ENCODE results near the gene SCCPDH.

Gene SCCPDH

DNA sequence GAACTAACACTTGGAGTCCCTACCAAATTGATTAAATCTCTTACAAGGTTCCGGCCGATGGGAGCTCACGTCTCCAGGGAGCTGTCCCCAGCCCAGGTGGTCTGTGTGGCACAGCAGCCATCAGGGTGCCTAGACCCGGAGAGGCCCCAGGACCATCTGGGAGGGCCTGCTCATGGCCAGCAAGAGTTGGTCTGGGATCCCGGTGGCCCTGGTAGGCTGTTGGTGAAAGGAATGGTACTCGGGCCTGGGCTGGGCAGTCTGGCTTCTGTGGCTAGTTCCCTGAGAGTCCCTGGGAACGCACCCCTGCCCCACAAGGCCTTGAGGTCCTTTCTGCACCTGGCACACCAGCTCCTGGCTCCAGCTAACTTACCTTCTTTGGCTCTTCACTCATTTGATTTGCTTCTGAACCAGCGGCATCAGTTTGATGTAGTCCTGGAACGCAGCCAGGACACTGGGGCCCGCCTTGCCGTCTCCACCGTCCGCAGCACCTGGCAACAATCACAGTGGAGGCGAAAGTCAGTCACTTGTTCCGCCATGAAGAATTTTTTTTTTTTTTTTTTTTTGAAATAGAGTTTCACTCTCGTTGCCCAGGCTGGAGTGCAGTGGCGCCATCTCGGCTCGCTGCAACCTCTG lies 62.5 kb downstream of the SCCPDH start:
- DNase-seq = no peak

DNA sequence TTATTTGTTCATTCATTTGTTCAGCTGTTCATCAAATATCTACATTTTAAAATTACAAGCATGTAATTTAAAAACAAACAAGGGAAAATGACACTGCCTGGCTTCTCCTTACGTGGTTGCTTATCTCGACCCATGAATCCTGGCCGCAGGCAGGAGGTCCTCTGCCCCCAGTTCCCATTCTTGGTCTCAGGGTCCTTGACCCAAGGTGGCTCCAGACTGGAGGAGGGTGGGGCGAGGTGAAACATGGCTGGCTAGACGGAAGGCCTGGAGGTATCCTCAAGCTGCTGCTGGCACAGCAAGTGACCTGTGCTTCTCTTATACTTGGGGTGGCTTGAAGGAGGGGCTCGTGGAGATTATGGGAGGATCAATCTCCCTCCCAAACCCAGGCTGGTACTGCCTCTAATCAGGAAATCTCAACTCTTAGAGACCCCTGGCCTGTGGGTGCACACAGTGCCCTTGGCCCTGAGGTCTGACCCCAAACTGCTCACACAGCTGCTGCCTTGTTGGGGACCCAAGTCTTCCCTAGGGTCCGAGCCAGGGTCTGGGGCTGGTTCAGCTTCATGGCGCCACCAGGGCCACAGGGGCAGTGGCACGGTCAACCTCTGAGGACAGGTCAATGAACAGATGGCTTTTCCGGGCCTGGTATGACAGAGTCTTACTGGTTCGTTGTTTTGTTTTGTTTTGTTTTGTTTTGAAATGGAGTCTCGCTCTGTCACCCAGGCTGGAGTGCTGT lies 63.7 kb downstream of the SCCPDH start:
- no peak for DNase-seq

DNA sequence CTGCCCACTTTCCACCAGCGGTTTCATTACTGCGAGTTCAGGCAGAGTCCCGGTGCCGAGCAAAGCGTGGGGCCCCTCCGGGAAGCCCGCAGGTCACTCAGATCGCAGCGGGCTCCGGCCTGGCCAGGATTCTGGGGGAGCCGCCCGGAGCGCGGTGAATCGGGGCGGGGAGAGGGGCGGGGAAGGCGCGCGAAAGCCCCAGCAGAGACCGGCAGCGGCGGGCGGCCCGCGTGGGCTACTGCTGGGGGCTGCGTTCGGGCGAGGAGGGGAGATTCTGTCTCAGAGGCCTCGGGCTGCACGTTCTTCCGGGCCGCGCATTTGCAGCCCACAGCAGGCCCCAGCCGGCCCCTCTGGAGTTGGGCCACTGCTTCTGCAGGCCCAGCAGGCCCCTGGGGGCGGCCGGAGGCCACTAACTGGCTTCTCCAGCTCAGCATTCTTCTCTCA lies 64.7 kb downstream of the SCCPDH start:
- DNase-seq = no peak

DNA sequence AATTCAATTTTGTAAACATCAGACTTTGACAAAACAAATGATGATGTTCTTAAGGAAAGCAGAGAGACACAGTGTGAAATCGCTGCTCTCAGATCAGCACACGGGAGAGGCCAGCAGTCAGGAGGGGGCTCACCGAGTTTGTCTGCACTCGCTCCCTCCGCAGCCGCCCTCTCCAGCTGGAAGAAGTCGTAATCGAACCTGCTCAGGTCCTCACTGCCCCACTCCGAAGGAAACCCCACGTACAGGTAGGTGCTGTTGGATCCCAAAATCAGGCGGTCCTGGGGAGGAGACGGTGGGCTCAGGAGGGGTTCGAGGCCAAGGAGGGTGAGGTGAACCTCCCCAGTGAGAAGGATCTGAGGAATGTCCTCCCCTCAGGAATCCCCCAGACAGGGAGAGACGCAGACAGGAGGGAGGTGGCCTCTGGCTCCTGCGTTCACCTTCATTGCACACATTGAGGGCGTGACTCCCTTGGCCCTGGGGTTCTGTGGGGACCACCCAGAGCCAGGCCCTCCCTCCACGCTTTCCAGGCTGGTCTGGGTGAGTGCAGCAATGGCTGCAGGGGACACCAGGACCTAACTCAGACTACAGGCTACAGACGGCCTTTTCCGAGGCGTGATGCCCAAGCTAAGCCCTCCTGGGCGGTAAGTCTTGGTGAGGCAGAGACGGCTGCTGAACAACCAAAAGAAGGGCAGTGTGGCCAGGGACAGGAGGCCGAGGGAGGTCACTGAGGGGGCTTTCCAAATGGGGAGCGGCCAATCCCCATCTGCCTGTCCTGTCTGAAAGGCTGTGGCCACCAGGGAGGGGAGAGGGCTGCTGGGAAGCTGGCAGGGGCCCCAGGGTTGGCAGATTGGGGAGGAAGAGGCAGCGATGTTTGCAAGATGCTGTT lies 65.5 kb downstream of the SCCPDH start:
- no peak for DNase-seq

DNA sequence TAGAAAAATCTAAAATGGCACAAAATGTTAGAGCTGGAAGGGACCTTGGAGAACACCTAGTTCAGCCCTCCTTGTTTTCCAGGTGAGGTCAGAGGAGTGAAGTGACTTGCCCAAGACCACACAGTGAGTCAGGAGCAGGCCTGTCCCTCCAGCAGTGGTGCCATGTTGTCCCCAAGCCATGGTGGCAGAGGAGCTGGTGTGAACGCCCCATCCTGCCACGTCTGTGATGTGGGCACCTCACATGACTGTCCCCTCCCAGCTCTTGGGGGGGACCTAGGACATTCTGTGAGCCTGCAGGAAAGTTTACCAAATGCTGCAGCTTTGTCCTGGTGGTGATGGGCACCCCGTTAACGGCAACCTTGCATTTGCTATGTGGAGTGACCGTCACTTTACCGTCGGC lies 66.2 kb downstream of the SCCPDH start:
- DNase-seq = no peak

DNA sequence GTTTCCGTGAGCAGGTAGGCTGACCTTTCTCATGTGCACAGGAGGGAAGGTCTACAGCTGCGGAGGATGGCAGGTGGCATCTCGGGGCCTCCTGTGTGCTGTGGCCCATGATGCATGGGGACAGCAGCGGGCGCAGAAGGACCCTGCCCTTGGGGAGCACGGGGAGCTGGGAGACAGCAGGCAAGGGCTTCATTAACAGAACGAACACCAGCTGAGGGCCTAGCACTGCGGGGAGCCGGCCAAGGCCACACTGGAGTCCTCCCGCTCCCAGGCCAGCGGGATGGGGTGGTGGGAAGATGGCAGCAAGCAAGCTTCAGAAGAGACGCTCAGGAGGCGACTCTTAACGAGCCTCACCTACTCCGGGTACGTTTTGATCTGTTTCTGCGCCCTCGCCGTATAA lies 66.6 kb downstream of the SCCPDH start:
- no peak for DNase-seq

DNA sequence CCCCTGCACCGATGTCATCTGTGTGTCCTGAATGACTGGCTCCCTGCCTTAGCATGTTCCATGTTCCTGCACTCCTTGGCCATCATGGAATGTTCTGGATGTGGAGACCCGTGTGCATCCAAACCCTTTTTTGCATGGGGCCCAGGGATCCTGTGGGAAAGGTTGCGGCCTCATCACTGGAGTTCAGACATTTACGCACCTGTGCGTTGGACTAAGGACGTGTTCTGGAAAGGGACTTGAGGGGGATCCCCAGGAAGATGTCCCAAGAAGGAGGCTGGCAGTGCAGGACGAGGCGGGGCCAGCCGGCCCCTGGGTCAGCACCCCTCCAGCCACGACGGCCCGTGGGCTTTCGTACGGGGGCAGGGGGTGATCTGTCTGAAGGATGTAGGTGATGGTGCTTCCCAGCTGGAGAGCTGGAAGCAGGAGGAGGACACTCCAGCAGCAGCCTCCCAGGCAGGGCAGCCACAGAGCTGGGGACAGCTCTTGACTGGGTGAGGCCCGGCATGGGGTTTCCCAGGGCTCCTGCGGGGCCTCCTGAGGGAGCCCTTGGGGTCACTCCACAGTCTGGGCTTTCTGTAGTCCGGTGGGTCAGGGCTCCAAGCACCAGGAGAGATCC lies 67.2 kb downstream of the SCCPDH start:
- DNase-seq = no peak

DNA sequence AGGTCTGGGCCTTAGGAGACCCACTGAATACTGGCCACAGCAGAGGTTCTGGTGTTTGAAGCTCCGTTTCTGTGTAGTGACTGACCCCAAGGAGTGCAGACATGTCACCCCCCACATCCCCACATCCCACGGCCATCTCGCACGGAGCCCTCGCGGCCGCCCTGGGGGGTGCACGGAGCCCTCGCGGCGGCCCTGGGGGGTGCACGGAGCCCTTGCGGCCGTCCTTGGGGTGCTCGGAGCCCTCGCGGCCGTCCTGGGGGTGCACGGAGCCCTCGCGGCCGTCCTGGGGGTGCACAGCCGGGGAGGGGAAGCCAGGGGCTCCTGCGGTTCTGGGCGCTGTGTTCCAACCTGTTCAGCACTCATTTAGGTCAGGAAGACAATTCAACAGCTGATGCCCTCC lies 68.4 kb downstream of the SCCPDH start:
- DNase-seq = no peak

DNA sequence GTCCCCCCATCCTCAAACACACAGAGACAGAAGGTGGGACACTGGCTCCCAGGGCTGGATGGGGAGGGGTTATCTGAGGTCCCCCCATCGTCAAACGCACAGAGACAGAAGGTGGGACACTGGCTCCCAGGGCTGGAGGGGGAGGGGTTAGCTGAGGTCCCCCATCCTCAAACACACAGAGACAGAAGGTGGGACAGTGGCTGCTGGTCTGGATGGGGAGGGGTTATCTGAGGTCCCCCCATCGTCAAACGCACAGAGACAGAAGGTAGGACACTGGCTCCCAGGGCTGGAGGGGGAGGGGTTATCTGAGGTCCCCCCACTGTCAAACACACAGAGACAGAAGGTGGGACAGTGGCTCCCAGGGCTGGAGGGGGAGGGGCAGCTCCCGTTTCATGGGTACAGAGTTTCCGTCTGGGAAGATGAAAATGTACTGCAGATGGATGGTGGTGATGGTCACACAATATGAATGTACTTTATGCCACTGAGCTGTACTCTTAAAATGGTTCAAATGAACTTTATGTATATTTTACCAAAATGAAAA lies 69.2 kb downstream of the SCCPDH start:
- DNase-seq = no peak

DNA sequence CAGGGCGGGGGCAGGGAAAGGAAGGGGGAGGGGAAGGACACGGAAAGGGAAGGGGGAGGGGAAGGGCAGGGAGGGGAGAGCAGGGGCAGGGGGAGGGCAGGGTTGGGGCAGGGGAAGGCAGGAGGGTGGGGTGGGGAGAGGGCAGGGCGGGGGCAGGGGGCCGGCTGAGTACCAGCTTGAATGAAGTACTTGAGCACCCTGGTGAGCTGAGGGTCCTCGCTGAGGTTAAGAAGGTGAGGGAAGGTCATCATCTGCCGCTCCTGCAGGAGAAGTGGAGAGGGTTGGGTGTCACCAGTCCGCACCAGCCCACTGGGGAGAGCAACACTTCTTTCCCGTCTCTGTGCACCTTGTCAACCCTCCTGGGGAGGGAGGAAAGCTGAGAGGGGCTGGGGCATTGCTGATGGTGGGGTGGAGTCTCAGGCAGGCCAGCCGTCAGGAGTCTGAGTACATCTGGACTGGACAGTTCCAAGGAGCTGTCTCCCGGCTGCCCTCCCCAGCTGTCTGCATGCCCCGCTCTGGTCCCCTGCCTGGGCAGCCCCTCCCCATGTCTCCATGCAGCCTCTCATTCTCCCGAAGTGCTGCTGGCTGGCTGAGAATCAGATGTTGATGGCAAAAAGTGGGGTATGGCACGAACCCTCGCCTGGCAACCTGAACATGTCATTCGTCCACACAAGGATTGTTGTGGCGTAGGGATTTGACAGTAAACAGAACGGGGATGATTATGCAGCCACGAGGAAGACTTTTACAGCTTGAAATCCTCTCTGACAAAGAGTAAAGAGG lies 70.0 kb downstream of the SCCPDH start:
- no peak for DNase-seq

DNA sequence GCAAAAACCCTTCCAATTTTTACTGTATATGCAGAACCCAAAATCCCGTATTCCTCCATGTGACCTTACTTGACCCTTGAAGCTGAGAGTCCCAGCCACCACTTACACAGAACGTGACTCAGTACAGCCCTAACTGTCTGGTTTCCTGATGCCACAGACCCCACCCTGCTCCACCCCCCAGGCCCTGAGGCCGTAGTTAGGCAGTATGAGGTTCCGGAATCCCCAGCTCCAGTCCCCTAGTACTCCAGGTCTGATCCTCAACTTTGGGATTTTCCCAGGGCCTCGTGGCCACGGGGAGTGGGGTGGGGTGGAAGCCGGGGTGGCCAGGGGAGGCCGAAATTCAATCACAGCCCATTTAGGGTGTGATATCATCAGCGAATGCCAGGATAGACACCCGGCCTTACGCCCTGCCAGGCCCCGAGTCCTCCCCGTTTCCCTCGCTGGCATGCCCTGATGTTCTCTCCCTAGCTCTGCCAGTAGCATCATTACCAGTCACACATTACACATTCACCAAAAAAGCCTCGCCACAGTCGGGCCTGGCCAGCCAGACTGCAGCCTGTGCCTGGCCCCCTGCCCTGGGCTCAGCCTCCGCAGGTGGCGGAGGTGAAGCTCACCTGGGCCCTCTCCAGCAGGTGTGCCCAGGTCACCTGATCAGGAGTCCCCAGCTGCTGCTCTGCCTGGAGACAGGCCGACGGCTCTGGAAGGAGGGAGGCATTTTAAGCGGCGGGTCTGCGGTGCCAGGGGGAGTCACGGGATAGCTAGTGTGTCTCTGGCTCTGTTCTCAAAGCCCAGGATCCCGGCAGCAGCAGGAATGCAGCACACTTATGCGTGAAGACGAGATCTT lies 70.8 kb downstream of the SCCPDH start:
- DNase-seq = no peak

DNA sequence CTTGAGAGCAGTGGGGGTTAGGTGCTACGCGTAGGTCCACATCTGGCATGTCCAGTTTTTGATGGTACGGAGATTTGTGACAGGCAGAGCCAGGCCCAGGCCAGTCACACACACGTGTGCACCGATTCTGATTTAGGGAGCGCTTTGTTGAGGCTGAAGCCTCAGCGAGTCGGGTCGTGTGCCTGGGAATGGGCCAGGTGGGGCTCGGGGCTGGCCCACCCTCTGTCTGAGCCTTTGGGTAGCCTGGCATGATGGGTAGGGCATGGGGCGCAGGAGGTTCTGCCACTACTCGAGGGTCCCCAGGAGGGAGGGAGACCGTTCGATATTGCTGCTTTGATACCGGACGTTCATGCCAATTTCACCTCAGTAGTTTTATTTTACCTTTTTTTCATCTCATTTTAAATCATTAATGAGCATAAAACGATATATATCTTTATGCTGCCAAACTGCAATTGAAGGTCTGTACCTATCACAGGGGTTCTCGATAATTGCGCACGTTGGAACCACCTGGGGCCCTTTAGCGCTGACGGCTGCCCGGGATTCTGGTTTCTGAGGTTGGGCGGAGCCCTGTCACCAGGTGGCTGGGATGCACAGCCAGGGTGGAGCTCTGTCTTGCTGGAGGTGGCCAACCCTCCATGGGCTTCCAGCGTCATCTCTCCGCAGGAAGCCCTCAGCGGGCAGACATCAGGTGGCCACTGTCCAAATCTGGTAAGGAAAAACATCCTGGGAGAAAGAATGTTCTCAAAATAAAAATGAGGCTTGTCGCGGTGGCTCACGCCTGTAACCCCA lies 71.9 kb downstream of the SCCPDH start:
- DNase-seq = no peak

DNA sequence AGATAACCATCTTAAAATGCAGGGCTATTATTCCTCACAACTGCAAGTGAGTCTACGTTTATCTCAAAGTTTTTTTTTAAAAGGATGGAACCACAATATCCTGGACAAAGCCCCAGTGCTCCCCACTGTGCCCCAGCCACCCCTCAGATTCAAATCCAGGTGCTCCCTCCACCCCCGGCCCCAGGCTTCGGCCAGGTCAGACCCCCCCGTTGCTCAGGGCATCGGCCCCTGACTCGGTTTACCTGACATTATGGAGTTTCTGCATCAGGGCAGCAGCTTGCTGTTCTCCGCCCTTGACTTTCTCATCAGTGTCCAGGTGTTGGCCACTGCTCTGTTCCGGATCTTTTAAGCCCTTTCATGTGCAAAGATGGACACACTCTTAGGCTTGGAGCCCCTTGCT lies 72.9 kb downstream of the SCCPDH start:
- no peak for DNase-seq

DNA sequence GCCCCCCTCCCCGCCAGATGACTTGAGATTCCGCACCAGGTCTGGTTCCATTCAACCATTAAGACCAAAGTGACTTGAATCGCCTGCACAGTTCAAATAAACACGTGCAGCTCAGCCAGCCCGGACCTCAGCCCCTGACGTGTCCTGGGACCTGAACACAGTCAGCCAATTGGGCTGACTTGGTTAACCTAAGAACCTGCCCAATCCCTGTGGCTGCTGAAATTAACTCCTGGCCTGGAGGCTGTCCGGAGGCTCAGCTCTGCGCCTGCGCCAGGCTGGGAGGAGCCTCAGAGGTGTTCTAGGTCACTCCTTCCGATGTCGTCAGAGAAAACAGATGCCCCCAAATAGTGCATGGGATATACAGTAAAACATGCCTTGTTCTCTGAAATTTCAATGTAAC lies 73.4 kb downstream of the SCCPDH start:
- no peak for DNase-seq

DNA sequence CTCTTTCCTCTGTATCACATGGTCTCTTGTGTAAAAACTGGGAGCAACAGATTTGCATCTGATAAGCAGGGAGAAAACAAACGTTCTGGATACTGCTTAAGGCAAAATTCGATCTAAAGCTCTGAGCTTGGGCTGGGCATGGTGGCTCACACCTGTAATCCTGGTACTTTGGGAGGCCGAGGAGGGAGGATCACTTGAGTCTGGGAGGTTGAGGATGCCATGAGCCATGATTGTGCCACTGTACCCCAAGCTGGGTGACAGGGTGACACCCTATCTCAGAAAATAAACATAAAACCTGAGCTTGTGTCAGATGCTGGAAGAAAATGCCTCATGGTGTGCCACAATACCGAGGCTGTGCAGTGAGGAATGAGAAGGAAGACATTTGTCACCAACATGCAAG lies 73.9 kb downstream of the SCCPDH start:
- DNase-seq = no peak

DNA sequence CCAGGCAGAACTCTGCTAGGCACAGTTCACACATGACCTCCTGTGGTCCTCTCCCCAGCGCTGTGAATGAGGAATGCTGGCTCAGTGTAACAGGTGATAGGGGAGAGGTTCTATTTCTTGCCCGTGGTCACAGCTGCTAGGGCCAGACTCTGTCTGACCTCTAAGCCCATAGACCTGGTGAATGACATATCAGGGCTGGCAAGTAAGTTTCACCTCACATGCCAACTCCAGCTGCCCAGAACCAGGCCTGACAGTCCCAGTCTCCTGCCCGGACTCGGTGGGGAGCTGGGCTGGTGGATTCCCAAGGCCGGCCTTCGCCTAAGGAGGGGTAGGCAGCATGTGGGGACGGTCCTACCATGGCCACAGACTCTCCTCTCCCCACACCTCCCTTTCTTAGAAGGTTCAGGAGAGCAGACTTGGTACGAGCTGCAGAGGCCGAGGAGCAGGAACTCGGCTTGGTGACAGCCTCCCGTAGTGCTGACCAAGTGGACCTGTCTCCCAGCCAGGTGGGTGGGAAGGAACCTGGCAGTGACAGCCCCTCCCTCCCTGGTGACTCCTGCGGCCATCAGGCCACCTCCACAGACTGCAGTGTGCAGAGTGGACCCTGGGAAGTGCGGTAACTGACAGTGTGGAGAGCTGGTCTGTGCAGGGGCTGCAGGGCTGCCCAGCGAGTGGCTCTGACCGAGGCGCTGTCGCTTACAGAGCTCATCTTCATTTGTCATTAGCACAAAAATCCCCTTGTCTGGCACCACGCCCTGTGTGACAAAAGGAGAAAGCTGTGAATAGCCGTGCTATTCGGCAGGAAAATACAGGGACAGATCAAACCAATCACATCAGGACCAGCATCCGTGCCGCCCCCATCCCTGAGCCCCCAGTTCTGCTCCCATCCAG lies 74.6 kb downstream of the SCCPDH start:
- DNase-seq = no peak

DNA sequence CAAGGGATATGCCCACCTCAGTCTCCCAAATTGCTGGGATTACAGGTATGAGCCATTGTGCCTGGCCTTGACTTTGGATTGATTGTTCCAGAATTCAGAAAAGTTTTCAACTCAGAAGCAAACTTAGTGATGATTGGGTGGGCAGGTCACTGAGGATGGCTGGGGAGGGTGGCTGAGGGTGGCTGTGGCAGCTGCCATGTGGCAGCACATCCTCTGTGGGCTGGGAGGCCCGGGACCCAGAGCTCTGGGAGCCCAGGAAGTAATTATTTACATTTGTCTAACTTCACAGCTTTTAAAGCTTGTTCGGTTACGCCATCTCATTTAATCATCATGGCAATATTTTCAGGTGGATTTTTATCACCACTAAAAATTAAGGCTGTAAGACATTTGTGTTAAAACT lies 76.1 kb downstream of the SCCPDH start:
- DNase-seq = no peak

DNA sequence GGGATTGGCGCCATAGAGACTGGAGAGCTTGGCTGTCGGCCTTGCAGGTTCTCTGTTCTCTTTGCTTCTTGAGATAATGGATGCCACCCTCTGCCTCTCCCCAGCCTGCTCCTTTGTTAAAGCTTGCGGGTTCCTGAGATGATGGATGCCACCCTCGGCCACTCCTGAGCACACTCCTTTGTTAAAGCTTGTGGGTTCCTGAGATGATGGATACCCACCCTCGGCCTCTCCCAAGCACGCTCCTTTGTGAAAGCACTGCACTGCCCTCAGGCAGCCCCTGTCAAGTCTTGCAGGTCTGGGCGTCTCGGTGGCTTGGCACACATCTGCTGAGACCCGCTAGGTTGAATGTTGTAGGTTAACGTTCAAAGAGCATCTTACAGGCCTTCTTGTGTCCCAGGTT lies 76.5 kb downstream of the SCCPDH start:
- DNase-seq = no peak

DNA sequence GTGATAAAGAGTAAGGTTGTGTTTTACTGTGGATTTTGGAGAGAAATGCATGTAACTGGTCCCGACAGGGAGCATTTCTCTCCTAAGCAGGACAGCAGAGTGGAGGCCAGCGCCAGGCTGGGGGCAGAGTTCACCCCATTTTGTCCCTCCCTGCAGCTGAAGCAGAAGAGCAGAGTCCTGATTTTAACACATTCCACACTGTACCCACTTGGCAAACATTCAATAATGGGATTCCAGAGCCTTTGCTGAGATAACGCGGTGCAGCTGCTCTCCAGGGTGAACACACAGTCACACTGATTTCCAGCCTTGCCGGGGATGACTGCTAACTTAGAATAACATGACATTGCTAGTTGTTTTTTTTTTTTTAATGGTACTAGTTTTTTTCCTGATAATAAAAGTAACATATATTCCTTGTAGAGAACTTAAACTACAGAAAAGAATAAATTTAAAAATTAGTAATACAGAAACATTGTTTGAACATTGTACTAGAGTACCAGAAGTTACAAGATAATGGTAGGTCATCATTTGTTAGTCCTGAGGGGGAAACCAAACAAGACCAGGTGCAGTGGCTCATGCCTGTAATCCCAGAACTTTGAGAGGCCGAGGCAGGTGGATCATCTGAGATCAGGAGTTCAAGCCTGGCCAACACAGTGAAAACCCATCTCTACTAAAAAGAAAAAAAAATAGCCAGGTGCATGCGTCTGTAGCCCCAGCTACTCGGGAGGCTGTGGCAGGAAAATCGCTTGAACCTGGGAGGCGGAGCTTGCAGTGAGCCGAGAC lies 77.2 kb downstream of the SCCPDH start:
- DNase-seq = no peak
